Measurements from ENCODE around the gene NGLY1. TPM values are rescaled to one million over a fixed set of nuclear protein-coding genes. Genes with fewer than 3 reads are reported as not detected.
A peak's percentile ranks its signal among the peaks of the same experiment; 100 is the strongest.

The NGLY1 gene
- total and polyA plus RNA-seq, 10 of the 15 experiments (the other 5 are each of a cell fraction or from before 2014, with no cell fraction given), result 29.8 to 73.5 (median 47.0) TPM

GRCh38 chr3:25782636-25782937 is 656 bp downstream of the NGLY1 start:
- ATAC-seq, result no peak
- CTCF ChIA-PET, result interaction anchor here (1.5 kb wide), 1 partner anchor 75 kb away, joined by 4 read pairs; no protein-coding TSS in a partner anchor
- peaks cover 10% of the 10 kb centered on the region for H3K4me1 ChIP-seq (ENCODE audit: control insufficient read depth, insufficient read depth, low read length)
- SMC1A ChIA-PET (ENCODE audit: uncharacterized antibody, unreplicated experiment), result interaction anchor here (1.0 kb wide), 2 partner anchors 119 to 134 kb away, joined by 3 to 4 read pairs; no protein-coding TSS in a partner anchor
- no TSS peak for BruUV-seq (replicated peaks)
- no peaks in the 10 kb centered on the region for H4K20me1 ChIP-seq (ENCODE audit: control insufficient read depth, insufficient read depth)
- H3K27me3 ChIP-seq (replicated peaks in 1 of 2; ENCODE audit: control insufficient read depth in 2 of 2, insufficient read depth in 2 of 2, low read length in 1 of 2), result no peaks in the 10 kb centered on the region
- in situ Hi-C loops (cut with MboI), result loop anchor here (5.0 to 25.0 kb wide), 2 partner anchors 115 to 1845 kb away; partner anchors contain the start of gene NR1D2
- peak overlapping the region; percentile 86 for H3K9ac ChIP-seq (ENCODE audit: control insufficient read depth, insufficient read depth, low read length)
- H3K9me3 ChIP-seq (replicated peaks; ENCODE audit: control insufficient read depth, insufficient read depth, low read length), result peaks cover 2% of the 10 kb centered on the region; the same call in 2 of the 3 replicates
- H3K27ac ChIP-seq (ENCODE audit: control insufficient read depth, insufficient read depth), result peak overlapping the region; percentile 86
- 1% methylated on average over 14 of the region's 14 CpGs for WGBS (ENCODE audit: insufficient coverage, insufficient replicate concordance, low lambda C conversion rate, missing lambda C conversion rate)
- H3K36me3 ChIP-seq (ENCODE audit: control insufficient read depth in 2 of 2, insufficient read depth in 2 of 2, low read length in 1 of 2), result peaks cover 0 to 6% of the 10 kb centered on the region in 2 experiments; a peak in 1 of 4 replicates
- RAD21 ChIA-PET (ENCODE audit: unreplicated experiment), result interaction anchor here (1.1 to 1.8 kb wide), 3 partner anchors 117 to 134 kb away, joined by 7 read pairs; no protein-coding TSS in a partner anchor
- peak overlapping the region; percentile 80 for H3K4me2 ChIP-seq (ENCODE audit: control insufficient read depth, insufficient read depth)
- no peak for FAIRE-seq
- H3K79me2 ChIP-seq (ENCODE audit: control insufficient read depth, insufficient read depth, low read length), result peaks cover 44% of the 10 kb centered on the region
- peak overlapping the region; percentile 79 for H3K4me3 ChIP-seq
- peak overlapping the region; percentile 84 for H2AFZ ChIP-seq (ENCODE audit: control insufficient read depth, low read depth, low read length)
- TF ChIP-seq MXI1 (IDR thresholded peaks at IDR 0.05; ENCODE audit: low read depth, low read length) (0 out of 2 replicates have a peak, but pooled peaks have one; percentile 82), FOXK2 (IDR thresholded peaks at IDR 0.05) (no peak), EED (IDR thresholded peaks at IDR 0.05; ENCODE audit: low read depth) (no peak), MLLT1 (IDR thresholded peaks at IDR 0.05) (peak; percentile 58; the same call in 1 of the 2 replicates), MEF2B (IDR thresholded peaks at IDR 0.05; ENCODE audit: partially characterized antibody, poor library complexity, severe bottlenecking) (no peak), RUNX3 (IDR thresholded peaks at IDR 0.05; ENCODE audit: low read length) (peak; percentile 45; the same call in 1 of the 2 replicates)
- TF ChIP-seq, protein P1, sequence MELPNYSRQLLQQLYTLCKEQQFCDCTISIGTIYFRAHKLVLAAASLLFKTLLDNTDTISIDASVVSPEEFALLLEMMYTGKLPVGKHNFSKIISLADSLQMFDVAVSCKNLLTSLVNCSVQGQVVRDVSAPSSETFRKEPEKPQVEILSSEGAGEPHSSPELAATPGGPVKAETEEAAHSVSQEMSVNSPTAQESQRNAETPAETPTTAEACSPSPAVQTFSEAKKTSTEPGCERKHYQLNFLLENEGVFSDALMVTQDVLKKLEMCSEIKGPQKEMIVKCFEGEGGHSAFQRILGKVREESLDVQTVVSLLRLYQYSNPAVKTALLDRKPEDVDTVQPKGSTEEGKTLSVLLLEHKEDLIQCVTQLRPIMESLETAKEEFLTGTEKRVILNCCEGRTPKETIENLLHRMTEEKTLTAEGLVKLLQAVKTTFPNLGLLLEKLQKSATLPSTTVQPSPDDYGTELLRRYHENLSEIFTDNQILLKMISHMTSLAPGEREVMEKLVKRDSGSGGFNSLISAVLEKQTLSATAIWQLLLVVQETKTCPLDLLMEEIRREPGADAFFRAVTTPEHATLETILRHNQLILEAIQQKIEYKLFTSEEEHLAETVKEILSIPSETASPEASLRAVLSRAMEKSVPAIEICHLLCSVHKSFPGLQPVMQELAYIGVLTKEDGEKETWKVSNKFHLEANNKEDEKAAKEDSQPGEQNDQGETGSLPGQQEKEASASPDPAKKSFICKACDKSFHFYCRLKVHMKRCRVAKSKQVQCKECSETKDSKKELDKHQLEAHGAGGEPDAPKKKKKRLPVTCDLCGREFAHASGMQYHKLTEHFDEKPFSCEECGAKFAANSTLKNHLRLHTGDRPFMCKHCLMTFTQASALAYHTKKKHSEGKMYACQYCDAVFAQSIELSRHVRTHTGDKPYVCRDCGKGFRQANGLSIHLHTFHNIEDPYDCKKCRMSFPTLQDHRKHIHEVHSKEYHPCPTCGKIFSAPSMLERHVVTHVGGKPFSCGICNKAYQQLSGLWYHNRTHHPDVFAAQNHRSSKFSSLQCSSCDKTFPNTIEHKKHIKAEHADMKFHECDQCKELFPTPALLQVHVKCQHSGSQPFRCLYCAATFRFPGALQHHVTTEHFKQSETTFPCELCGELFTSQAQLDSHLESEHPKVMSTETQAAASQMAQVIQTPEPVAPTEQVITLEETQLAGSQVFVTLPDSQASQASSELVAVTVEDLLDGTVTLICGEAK (IDR thresholded peaks at IDR 0.05; ENCODE audit: borderline replicate concordance), result 0 out of 2 replicates have a peak, but pooled peaks have one; percentile 20
- no peak for DNase-seq (ENCODE audit: low read depth, low spot score)
- POLR2A ChIA-PET, result interaction anchor here (0.6 to 1.5 kb wide), 9 partner anchors 8 to 143 kb away, joined by 3 to 7 read pairs (median 4); no protein-coding TSS in a partner anchor
- intact Hi-C loops (cut with micrococcal nuclease; ENCODE audit: unreplicated experiment), result loop anchor here (2.0 kb wide), 1 partner anchor 14 kb away; no protein-coding TSS in a partner anchor

Measured in GM12878 (cell line).